Stomach (tissue), 4 donors: ENCODE data around the gene DDC.
"Not testable (repeated sequence)": the region's sequence is repeated elsewhere in the genome, so short reads cannot be mapped to it uniquely, and the experiment has no call there.

ENCODE experiments used
- EP300 ChIP-seq: sonication (generic); formaldehyde crosslinking; IDR thresholded peaks from one replicate; pipeline ENCODE4 v1.6.1; 2017; ENCODE audit warnings: antibody characterized with exemption
- POLR2A ChIP-seq, 4 donors: fragments of 450-650 bp; IDR thresholded peaks; one replicate each; pipeline ENCODE4 v1.6.1; 2016; ENCODE audit warnings: antibody characterized with exemption in 4 of 4, control low read depth in 2 of 4, mild to moderate bottlenecking in 1 of 4, moderate library complexity in 1 of 4
- POLR2AphosphoS5 ChIP-seq, 3 donors: sonication (generic); formaldehyde crosslinking; IDR thresholded peaks; one replicate each; pipeline ENCODE4 v1.6.1; 2016; ENCODE audit warnings: antibody characterized with exemption in 3 of 3
- TF ChIP-seq, protein P1 (sequence below), 7 experiments: fragments of 450-650 bp in 4 of 7; fragments of 200-600 bp in 3 of 7; sonication (generic) in 3 of 7; IDR thresholded peaks; one replicate each; pipeline ENCODE4 v1.5.1; 2016 to 2019; ENCODE audit warnings: antibody characterized with exemption in 7 of 7, control low read depth in 2 of 7, mild to moderate bottlenecking in 1 of 7

DNA sequence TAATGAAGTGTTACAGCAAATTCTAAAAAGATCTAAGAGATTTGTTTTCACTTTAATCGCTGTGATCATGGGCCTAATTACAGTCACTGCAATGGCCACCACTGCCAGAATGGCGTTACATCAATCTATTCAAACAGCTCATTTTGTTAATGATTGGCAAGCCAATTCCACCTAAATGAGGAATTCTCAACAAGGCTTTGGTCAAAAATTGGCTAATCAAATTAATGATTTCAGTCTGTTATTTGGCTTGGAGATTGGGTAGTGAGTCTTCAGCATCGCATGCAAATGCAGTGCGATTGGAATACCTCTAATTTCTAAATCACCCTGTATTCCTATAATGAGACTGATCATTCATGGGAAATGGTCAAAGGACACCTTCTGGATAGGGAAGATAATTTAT lies 17.1 kb upstream of the DDC start:
- TF ChIP-seq, protein P1, sequence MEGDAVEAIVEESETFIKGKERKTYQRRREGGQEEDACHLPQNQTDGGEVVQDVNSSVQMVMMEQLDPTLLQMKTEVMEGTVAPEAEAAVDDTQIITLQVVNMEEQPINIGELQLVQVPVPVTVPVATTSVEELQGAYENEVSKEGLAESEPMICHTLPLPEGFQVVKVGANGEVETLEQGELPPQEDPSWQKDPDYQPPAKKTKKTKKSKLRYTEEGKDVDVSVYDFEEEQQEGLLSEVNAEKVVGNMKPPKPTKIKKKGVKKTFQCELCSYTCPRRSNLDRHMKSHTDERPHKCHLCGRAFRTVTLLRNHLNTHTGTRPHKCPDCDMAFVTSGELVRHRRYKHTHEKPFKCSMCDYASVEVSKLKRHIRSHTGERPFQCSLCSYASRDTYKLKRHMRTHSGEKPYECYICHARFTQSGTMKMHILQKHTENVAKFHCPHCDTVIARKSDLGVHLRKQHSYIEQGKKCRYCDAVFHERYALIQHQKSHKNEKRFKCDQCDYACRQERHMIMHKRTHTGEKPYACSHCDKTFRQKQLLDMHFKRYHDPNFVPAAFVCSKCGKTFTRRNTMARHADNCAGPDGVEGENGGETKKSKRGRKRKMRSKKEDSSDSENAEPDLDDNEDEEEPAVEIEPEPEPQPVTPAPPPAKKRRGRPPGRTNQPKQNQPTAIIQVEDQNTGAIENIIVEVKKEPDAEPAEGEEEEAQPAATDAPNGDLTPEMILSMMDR (IDR thresholded peaks at IDR 0.05), result not testable (repeated sequence)
- TF ChIP-seq POLR2AphosphoS5 (IDR thresholded peaks at IDR 0.05); POLR2A (IDR thresholded peaks at IDR 0.05); EP300: not testable (repeated sequence)
